NT2/D1 (cell line): ENCODE measurements around the gene LYST.

Experiments used
- DNase-seq: peaks from one replicate; pipeline ENCODE4 v3.0.0-alpha.2; 2011; ENCODE audit warnings: low read depth, low spot score
- H3K27me3 ChIP-seq: 2 replicates; pipeline ENCODE4 v1.6.0; 2011; ENCODE audit warnings: mild to moderate bottlenecking; ENCODE audit not compliant: insufficient read length, insufficient read depth
- H3K36me3 ChIP-seq: 2 replicates; pipeline ENCODE4 v1.6.1; 2011; ENCODE audit warnings: mild to moderate bottlenecking, low read length, mixed read lengths; ENCODE audit not compliant: insufficient read depth, insufficient read length
- H3K4me1 ChIP-seq: 2 replicates; pipeline ENCODE4 v1.5.1; 2011; ENCODE audit not compliant: insufficient read depth, insufficient read length
- H3K4me3 ChIP-seq: 2 replicates; pipeline ENCODE4 v1.5.1; 2011; ENCODE audit warnings: low read depth; ENCODE audit not compliant: insufficient read length
- H3K9ac ChIP-seq: 2 replicates; pipeline ENCODE4 v1.6.0; 2011; ENCODE audit warnings: low read depth; ENCODE audit not compliant: insufficient read length
- H3K9me3 ChIP-seq: 2 replicates; pipeline ENCODE4 v1.5.1; 2011; ENCODE audit warnings: mild to moderate bottlenecking, low read length; ENCODE audit not compliant: insufficient read depth
- SUZ12 ChIP-seq: IDR thresholded peaks from 2 replicates; pipeline ENCODE4 v1.6.1; 2011; ENCODE audit not compliant: insufficient read length, insufficient read depth; ENCODE audit errors: extremely low read depth
- YY1 ChIP-seq: IDR thresholded peaks from 2 replicates; pipeline ENCODE4 v1.6.1; 2011; ENCODE audit not compliant: insufficient read length, insufficient read depth
- ZNF274 ChIP-seq: IDR thresholded peaks from 2 replicates; pipeline ENCODE4 v1.6.1; 2011; ENCODE audit warnings: mild to moderate bottlenecking, low read depth, low read length

LYST gene

DNA sequence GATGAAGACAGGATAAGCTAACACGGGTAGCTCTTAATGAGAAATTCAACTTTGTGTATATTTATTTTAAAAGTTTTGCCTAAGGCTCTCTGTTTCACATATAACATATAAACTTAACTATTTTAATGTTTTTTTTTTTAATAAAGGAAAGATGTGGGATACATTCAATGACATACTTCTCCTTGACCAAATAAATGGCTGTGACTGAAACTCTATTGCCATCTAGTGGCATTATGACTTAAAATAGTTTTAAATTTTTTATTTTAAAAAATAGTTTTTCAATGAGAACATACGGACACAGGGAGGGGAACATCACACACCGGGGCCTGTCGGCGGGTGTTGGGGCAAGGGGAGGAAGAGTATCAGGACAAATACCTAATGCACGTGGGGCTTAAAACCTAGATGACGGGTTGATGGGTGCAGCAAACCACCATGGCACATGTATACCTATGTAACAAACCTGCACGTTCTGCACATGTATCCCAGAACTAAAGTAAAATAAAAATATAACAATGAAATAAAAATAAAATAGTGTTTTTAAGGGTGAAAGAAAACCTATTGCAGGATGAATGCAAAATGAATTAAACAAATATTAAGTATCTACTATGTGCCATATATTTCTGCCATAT is 83.4 kb downstream of the LYST start:
- peak; percentile 5 for DNase-seq
- H3K27me3 ChIP-seq: no peaks in the 10 kb centered on the region
- H3K9ac ChIP-seq: no peak overlapping the region
- no peaks in the 10 kb centered on the region for H3K9me3 ChIP-seq
- H3K4me1 ChIP-seq: no peaks in the 10 kb centered on the region
- no peaks in the 10 kb centered on the region for H3K36me3 ChIP-seq
- no peak overlapping the region for H3K4me3 ChIP-seq
- no peak for TF ChIP-seq YY1
- no peak for TF ChIP-seq ZNF274
- TF ChIP-seq SUZ12: no peak

- no peak overlapping the region for H3K9ac ChIP-seq
- no peaks in the 10 kb centered on the region for H3K27me3 ChIP-seq
- no peaks in the 10 kb centered on the region for H3K9me3 ChIP-seq
- no peaks in the 10 kb centered on the region for H3K4me1 ChIP-seq
- H3K4me3 ChIP-seq: no peak overlapping the region
- no peaks in the 10 kb centered on the region for H3K36me3 ChIP-seq
- TF ChIP-seq YY1 (no peak), SUZ12 (no peak), ZNF274 (no peak)
- no peak for DNase-seq
Observed at GRCh38 chr1:235782601-235783000, 84.1 kb downstream of the LYST start.

DNA sequence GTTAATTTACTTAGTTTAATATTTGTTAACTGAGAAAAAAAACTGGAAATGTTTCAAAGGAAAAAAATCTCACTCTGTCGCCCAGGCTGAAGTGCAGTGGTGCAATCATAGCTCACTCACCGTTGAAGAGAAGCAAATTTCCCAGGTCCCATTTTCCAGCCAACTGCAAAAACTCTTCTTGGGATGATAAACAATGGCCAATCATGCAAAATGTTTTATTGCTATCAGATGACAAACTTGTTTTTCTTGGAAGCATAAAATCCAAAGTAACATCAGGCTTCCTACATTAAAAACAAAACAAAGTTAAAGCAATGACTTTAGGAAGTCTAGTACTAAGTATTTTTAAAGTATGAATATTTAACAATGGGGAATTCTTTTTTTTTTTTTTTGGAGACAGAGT is 84.9 kb downstream of the LYST start:
- TF ChIP-seq YY1 (no peak), SUZ12 (no peak), ZNF274 (no peak)

GRCh38 chr1:235779770-235780169 is 86.9 kb downstream of the LYST start:
- H3K9ac ChIP-seq: no peak overlapping the region
- TF ChIP-seq YY1 (no peak), SUZ12 (no peak), ZNF274 (no peak)

More for the DNA sequence above, 84.9 kb downstream of the LYST start:
- H3K4me1 ChIP-seq: no peaks in the 10 kb centered on the region
- DNase-seq: no peak
- H3K9ac ChIP-seq: no peak overlapping the region
- no peak overlapping the region for H3K4me3 ChIP-seq
- no peaks in the 10 kb centered on the region for H3K27me3 ChIP-seq
- H3K9me3 ChIP-seq: no peaks in the 10 kb centered on the region
- no peaks in the 10 kb centered on the region for H3K36me3 ChIP-seq

DNA sequence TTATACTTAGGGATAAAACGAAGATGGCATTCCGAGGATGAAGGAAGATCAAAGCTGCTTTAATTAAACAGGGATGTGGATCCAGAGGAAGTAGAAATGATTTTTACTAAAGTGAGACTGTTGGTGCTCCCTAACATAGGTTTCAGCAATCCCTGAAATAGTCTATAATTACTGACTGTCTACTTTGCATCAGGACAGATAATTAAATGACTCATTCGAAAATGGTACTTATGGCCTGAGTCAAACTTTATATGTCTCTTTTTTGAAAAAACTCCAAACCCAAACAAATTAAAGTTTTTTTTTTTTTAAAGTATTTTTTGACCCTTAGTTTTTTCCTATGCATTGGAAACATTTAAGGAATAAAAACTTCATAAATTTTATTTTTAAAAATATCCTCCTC is 90.3 kb downstream of the LYST start:
- Histone ChIP-seq H3K9me3 (no peaks in the 10 kb centered on the region), H3K36me3 (no peaks in the 10 kb centered on the region), H3K4me3 (no peak overlapping the region), H3K9ac (no peak overlapping the region), H3K4me1 (no peaks in the 10 kb centered on the region), H3K27me3 (no peaks in the 10 kb centered on the region)
- DNase-seq: no peak
- TF ChIP-seq ZNF274: no peak
- TF ChIP-seq YY1: no peak
- no peak for TF ChIP-seq SUZ12

More at GRCh38 chr1:235779770-235780169, 86.9 kb downstream of the LYST start:
- no peaks in the 10 kb centered on the region for H3K4me1 ChIP-seq
- H3K4me3 ChIP-seq: no peak overlapping the region
- no peak for DNase-seq
- H3K27me3 ChIP-seq: no peaks in the 10 kb centered on the region
- H3K36me3 ChIP-seq: no peaks in the 10 kb centered on the region
- no peaks in the 10 kb centered on the region for H3K9me3 ChIP-seq

- Histone ChIP-seq H3K4me1 (no peaks in the 10 kb centered on the region), H3K9me3 (no peaks in the 10 kb centered on the region), H3K9ac (no peak overlapping the region), H3K4me3 (no peak overlapping the region), H3K36me3 (no peaks in the 10 kb centered on the region), H3K27me3 (no peaks in the 10 kb centered on the region)
- DNase-seq: peak; percentile 25
- TF ChIP-seq SUZ12 (no peak), ZNF274 (no peak), YY1 (no peak)
Observed at GRCh38 chr1:235775246-235775860, 91.4 kb downstream of the LYST start.

DNA sequence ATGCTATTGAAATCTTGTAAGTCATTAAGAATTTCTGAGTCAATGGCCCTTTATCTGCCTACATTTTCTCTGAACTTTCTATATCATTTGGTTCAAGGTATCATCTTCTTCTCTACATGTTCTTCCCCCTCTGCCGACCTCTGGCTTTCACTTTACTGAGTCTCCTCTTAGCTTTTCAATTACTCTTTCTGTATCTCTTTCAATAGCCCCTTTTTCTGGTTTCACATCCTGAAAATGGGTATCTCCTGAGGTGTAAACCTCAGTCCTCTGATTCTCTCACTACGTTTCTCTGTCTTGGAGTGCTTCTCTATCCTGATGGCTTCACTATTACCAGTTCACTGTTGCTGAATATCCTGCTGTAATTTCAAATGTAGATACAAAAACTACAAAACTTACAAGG is 98.9 kb downstream of the LYST start:
- Histone ChIP-seq H3K36me3 (no peaks in the 10 kb centered on the region), H3K27me3 (no peaks in the 10 kb centered on the region), H3K4me1 (no peaks in the 10 kb centered on the region), H3K9ac (no peak overlapping the region), H3K9me3 (no peaks in the 10 kb centered on the region), H3K4me3 (no peak overlapping the region)
- TF ChIP-seq SUZ12: no peak
- TF ChIP-seq YY1: no peak
- TF ChIP-seq ZNF274: no peak
- DNase-seq: no peak
